Lung (tissue), 12 donors: Measurements from ENCODE around the gene NOP56. TPM values are rescaled to one million over a fixed set of nuclear protein-coding genes. Genes with fewer than 3 reads are reported as not detected.
"Not testable (repeated sequence)": the region's sequence is repeated elsewhere in the genome, so short reads cannot be mapped to it uniquely, and the experiment has no call there.

Source experiments
- ATAC-seq: fragments of 200-7000 bp; cut with Tn5 transposase; one replicate; pipeline ENCODE4 v1.9.1; 2020; ENCODE audit warnings: moderate number of reproducible peaks; ENCODE audit not compliant: insufficient read depth, low FRiP score
- DNase-seq, 3 donors: peaks; one replicate each; pipeline ENCODE4 v3.0.0-alpha.2; 2013 to 2017
- H3K27ac ChIP-seq, 2 donors: one replicate each; pipeline ENCODE4 v1.5.1; 2013; ENCODE audit warnings: mild to moderate bottlenecking in 2 of 2, moderate library complexity in 2 of 2, control low read depth in 1 of 2, inconsistent platforms in 1 of 2, low read depth in 1 of 2, low read length in 1 of 2
- H3K27me3 ChIP-seq, 3 donors: one replicate each; pipeline ENCODE4 v1.5.1; 2013; ENCODE audit warnings: low read length in 2 of 3; ENCODE audit not compliant: control insufficient read depth in 3 of 3, insufficient read depth in 3 of 3
- H3K36me3 ChIP-seq, 4 donors: one replicate each; pipeline ENCODE4 v1.5.1; 2013; ENCODE audit warnings: low read length in 4 of 4, mild to moderate bottlenecking in 1 of 4, moderate library complexity in 1 of 4; ENCODE audit not compliant: control insufficient read depth in 4 of 4, insufficient read depth in 4 of 4
- H3K4me1 ChIP-seq, 5 donors: one replicate each; pipeline ENCODE4 v1.5.1; 2013; ENCODE audit warnings: low read length in 5 of 5, mild to moderate bottlenecking in 2 of 5, moderate library complexity in 1 of 5; ENCODE audit not compliant: control insufficient read depth in 5 of 5, insufficient read depth in 5 of 5
- H3K4me3 ChIP-seq: one replicate; pipeline ENCODE4 v1.5.1; 2013; ENCODE audit warnings: mild to moderate bottlenecking, control low read depth, moderate library complexity
- H3K9ac ChIP-seq, 2 donors: one replicate each; pipeline ENCODE4 v1.5.1; 2013; ENCODE audit warnings: low read length in 2 of 2, control low read depth in 1 of 2; ENCODE audit not compliant: insufficient read depth in 1 of 2
- H3K9me3 ChIP-seq, 4 donors: one replicate each; pipeline ENCODE4 v1.5.1; 2013; ENCODE audit warnings: low read length in 3 of 4, mild to moderate bottlenecking in 1 of 4, moderate library complexity in 1 of 4; ENCODE audit not compliant: control insufficient read depth in 4 of 4, insufficient read depth in 3 of 4
- CTCF ChIP-seq: IDR thresholded peaks from 2 replicates; pipeline ENCODE4 v1.5.1; 2012; ENCODE audit warnings: mild to moderate bottlenecking; ENCODE audit errors: control extremely low read depth, extremely low read depth
- WGBS, 2 donors: extraction: QIAGEN DNeasy Blood & Tissue Kit; methylation state at CpG; one replicate each; pipeline ENCODE4 v1.1.7; 2013; 5-methylcytosine and 5-hydroxymethylcytosine counted together
- polyA plus RNA-seq, 2 donors: library from polyadenylated mRNA; stranded (reverse); fragments of 200-250 nt; gene quantifications; one replicate each; pipeline ENCODE4 v1.2.1, GENCODE V29; 2013
- total RNA-seq, 2 donors: library from RNA; depleted of rRNA in 1 of 2; stranded (reverse); fragments of >200 nt in 1 of 2; gene quantifications; one replicate each; pipeline ENCODE4 v1.2.1, GENCODE V29; 2014 to 2021
- donor health status: control.
- donor health status: control.
- donor health status: Bipolar disorder and iron deficiency.
- donor health status: healthy.
- donor health status: DM: yes; HTN: yes; CAD: no.

Gene NOP56
- total and polyA plus RNA-seq, 4 donors: 73.3 to 138 (median 112) TPM

DNA sequence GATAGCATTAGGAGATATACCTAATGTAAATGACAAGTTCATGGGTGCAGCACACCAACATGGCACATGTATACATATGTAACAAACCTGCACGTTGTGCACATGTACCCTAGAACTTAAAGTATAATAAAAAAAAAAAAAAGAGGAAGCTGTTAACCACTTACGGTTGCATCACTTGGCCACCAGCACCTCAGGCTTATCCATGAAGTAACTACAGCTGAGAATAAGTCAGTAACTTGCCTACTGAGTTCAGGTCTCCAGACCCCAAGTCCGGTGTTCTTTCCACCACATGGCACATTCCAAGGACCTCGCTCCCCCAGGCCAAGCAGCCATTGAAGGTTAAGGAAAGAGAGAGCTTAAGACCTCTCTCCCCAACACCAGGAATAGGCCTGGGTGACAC is 32.4 kb downstream of the NOP56 start:
- H3K27me3 ChIP-seq: peaks cover 0 to 35% (median 9%) of the 10 kb centered on the region in 3 donors

GRCh38 chr20:2687514-2687913 is 35.1 kb downstream of the NOP56 start:
- Histone ChIP-seq H3K36me3 (no peaks in the 10 kb centered on the region), H3K9ac (no peak overlapping the region), H3K4me3 (no peak overlapping the region), H3K27ac (no peak overlapping the region), H3K4me1 (peaks cover 0 to 7% (median 2%) of the 10 kb centered on the region in 5 donors), H3K27me3 (peaks cover 0 to 41% (median 9%) of the 10 kb centered on the region in 3 donors), H3K9me3 (no peaks in the 10 kb centered on the region)
- ATAC-seq (no peak), DNase-seq (no peak)
- WGBS, 2 donors: 41 to 46% methylated on average over 6 of the region's 6 CpGs
- TF ChIP-seq CTCF: no peak

More for the DNA sequence above, 32.4 kb downstream of the NOP56 start:
- not testable (repeated sequence) for H3K9ac ChIP-seq, ATAC-seq, DNase-seq, H3K36me3 ChIP-seq, H3K27ac ChIP-seq, H3K4me3 ChIP-seq, H3K9me3 ChIP-seq, H3K4me1 ChIP-seq
- WGBS, 2 donors: 30 to 71% methylated on average over 3 of the region's 4 CpGs

DNA sequence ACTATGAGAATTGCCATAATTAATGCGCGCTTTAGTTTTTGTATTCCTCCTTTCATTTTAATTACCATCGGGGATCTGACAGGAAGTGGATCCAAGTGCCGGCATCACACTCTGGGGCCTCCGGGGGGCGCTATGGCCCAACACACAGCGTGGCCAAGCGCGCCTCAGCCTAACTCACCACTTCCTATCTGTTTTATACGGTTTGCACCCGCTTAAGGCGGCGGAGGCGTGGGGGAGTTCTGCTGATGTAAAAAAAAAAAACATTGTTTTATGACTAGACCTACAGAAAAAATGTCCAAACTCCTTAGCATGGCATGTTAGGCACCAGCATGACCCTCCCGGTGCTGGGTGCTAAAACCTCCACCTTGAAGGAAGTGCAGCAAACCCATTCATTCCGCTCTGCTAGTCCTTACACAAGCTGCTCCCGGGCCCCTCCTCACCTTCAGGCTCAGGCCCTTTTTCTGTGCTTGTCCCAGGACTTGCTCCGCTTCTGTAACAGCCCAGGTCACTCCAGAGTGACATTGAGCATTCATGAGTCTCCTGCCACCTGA is 35.7 kb downstream of the NOP56 start:
- WGBS, 2 donors: 16 to 22% methylated on average over 18 of the region's 18 CpGs

GRCh38 chr20:2690213-2690612 is 37.8 kb downstream of the NOP56 start:
- DNase-seq (no peak), ATAC-seq (no peak)
- Histone ChIP-seq H3K9ac (no peak overlapping the region), H3K36me3 (no peaks in the 10 kb centered on the region), H3K9me3 (no peaks in the 10 kb centered on the region), H3K4me3 (no peak overlapping the region), H3K27ac (no peak overlapping the region), H3K27me3 (peaks cover 0 to 52% (median 12%) of the 10 kb centered on the region in 3 donors), H3K4me1 (peaks cover 0 to 14% (median 2%) of the 10 kb centered on the region in 5 donors)
- WGBS, 2 donors: 79 to 85% methylated on average over 3 of the region's 3 CpGs
- TF ChIP-seq CTCF: no peak

More for the DNA sequence above, 35.7 kb downstream of the NOP56 start:
- Histone ChIP-seq H3K27me3 (peaks cover 0 to 41% (median 9%) of the 10 kb centered on the region in 3 donors), H3K4me3 (no peak overlapping the region), H3K4me1 (peaks cover 0 to 7% (median 2%) of the 10 kb centered on the region in 5 donors), H3K9me3 (no peaks in the 10 kb centered on the region), H3K27ac (no peak overlapping the region), H3K9ac (no peak overlapping the region), H3K36me3 (no peaks in the 10 kb centered on the region)
- peak; percentile 57 to 63 (median 61) for DNase-seq
- ATAC-seq: peak; percentile 68
- peak; percentile 41 for TF ChIP-seq CTCF
